ENCODE results near the gene CEP76.
A peak's percentile ranks its signal among the peaks of the same experiment; 100 is the strongest.
"Not testable (repeated sequence)": the region's sequence is repeated elsewhere in the genome, so short reads cannot be mapped to it uniquely, and the experiment has no call there.

CEP76 gene

DNA sequence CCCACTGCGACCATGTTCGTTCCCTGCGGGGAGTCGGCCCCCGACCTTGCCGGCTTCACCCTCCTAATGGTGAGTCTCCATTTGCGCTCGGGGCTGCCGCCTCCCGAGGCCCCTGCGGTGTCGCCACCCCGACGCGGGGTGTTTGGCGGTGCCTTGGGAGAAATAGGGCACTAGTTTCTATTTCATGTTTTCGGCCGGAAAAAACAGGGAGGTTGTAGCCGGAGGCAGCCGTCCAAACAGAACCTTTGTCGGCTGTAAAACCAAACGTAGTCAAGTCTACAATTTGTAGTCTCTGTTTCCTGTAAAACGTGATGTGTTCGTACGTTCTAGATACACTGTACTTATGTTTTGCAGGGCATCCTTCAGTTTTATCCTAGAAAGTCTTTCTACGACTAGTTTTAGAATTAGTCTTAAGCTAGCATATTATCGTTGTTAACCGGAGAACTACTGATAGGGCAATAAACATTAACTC lies 609 bp upstream of the CEP76 start:
- no peak for DNase-seq

DNA sequence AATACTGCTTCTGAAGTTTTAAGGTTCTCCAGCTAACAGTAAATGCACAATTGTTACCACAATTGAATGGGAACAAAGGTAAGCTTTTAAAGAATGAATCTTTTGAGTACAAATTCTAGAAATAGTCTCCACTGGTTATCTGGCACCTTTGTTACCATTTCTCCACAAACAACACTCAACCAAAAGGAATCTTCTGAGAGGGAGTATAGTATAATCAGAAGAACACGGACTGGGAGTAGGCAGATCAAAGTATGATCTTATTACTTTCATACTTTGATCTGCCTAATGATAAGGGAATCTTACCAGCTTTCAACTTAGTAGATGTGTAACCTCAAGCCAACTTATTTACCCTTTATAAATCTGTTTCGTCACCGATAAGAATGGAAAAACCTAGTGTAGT lies 1.4 kb downstream of the CEP76 start:
- DNase-seq = no peak

DNA sequence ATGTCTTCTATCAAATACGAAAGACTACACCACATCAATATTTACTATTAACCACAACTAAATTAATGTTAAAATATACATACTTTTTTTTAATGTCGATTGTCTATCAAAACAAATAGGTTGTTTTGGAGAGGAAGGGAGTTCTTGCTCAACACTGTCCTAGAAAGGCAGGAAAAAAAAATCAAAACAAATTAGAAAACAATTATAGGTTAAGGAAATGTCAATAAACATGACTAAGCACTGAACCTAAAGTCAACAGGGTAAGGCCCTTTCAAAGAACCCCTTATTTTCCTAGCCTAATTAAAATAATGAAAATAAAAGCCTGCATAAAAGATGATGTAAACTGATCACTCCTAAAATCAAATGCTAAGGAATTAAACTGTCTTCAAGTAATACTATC lies 2.8 kb downstream of the CEP76 start:
- no peak for DNase-seq

DNA sequence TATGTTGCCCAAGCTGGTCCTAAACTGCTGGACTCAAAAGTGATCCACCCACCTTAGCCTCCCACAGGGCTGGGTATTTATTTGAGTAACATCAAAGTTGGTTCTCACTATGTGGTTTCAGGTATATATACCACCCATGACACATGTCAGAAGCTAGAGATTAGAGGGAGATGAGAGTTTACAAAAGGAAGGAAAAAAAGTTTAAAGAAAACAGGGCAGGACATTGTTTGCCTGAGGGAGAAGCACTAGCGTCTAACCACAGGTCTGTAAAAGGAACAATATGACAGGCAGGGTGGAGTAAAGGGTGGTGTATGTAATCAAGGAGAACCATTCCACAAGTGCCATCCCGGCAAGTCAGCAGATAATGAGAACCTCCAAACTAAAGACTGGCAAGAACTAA lies 8.5 kb downstream of the CEP76 start:
- DNase-seq = no peak

DNA sequence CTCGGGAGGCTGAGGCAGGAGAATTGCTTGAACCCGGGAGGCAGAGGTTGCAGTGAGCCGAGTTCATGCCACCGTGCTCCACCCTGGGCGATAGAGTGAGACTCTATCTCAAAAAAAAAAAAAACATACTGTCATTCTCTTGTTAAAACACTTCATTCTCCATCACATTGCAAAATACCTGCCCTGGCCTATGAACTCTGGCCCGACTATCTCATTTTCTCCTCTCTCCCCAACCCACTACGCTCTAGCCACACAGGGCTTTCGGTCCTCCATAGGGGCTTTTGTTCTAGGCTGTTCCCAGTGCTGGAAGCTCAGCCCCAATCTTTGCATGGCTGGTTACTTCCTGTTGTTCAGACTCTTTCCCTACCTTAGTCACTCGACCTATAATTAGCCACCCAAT lies 10.3 kb downstream of the CEP76 start:
- no peak for DNase-seq

DNA sequence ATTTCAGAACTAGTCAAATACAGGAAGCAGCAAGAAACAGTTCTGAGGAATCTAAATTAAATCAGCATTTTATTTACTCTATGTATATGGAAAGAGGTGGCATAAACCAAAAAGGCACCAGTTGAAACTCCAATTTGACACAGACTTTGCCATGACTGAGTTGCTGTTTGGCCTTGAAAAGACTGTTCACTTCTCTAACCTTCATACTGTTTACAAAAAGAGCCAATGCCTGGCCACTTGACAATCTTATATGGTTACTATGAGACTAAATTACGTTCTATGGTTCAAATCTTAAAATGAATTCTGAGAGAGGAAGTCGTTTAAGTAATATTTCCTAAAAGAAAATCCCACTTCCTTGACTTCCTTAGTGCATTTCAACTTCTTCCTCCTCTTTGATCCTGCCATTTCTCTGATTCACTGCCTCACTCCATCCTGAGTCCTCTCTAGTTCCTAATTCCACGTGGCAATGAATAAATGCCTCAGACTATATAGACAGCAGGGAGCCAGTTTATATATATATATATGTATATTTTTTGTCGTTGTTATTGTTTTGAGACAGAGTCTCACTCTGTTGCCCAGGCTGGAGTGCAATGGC lies 13.2 kb downstream of the CEP76 start:
- no peak for DNase-seq

DNA sequence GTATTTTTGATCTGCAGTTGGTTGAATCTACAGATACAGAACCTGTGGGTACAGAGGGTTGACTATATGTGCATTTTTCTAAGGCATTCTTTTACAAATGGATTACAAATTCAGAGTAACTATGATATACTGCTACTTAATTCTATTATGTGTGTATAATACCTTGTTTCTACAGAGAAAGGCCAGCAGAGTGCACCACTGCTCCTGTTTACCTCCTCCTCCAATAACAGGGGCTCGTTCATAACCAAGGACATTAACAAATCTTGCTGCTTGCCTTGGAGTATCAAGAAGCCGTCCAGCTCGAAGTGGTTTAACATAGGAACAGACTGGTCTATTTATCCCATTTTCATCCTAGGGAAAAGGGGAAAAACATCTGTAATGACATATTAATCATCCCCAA lies 16.4 kb downstream of the CEP76 start:
- no peak for DNase-seq

DNA sequence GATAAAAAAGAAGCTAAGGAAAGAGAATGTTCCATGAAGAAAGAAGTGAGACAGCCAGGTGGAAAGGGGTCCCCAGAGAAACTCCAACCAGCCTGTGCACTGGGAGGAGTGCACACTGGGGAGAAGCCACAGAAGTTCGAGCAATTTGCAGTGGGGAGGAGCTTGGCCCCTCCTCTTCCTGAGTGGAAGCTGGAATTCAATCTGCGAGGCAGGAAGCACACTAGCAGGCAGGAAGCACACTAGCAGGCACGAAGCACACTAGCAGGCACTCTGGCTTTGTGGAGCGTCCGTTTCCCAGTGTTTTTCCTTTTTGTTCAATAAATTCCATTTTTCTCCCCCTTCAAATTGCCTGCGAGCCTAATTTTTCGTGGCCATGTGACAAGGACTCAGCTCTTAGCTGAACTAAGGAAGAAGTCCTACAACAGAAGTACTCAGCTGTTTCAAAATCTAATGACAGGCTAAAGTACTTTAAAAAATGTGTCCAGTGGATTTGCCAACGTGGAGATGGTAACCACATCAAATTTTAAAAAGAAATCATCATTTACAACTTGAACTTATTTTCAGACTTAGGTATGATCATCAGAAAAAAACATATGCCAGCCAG lies 23.2 kb downstream of the CEP76 start:
- no peak for DNase-seq

DNA sequence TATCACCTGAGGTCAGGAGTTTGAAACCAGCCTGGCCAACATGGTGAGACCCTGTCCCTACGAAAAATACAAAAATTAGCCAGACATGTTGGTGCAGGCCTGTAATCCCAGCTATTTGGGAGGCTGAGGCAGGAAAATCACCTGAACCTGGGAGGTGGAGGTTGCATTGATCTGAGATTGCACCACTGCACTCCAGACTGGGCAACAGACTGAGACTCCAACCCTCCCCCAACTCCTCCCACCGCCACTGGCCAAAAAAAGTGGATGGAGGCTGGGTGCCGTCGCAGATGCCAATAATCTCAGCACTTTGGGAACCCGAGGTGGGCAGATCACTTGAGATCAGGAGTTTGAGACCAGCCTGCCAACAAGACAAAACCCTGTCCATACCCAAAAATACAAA lies 34.5 kb downstream of the CEP76 start:
- DNase-seq = no peak

DNA sequence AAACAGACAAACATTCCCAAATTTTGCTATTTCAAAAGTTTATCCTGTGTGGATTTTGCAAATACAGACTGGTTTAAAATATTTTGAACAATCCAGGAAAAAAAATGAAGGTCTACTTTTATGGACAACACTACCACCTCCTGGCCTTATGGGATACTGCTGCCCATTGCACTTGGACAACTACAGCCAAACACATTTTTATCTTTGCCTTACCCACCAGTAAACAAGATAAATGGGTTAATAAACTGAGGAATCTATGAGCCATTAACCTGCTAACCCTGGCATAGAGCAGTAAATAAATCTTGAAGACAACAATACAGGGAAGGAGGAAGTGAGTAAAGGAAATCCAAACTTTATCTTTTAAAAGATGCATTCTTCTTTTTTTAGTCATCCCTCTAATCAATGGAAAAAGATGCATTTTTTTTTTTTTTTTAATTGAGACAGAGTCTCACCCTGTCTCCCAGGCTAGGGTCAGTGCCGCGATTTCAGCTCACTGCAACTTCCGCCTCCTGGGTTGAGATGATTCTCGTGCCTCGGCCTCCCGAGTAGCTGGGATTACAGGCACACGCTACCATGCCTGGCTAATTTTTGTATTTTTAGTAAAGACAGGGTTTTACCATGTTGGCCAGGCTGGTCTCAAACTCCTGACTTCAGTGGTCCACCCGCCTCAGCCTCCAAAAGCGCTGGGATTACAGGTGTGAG lies 42.5 kb downstream of the CEP76 start:
- peak; percentile 35 for DNase-seq

DNA sequence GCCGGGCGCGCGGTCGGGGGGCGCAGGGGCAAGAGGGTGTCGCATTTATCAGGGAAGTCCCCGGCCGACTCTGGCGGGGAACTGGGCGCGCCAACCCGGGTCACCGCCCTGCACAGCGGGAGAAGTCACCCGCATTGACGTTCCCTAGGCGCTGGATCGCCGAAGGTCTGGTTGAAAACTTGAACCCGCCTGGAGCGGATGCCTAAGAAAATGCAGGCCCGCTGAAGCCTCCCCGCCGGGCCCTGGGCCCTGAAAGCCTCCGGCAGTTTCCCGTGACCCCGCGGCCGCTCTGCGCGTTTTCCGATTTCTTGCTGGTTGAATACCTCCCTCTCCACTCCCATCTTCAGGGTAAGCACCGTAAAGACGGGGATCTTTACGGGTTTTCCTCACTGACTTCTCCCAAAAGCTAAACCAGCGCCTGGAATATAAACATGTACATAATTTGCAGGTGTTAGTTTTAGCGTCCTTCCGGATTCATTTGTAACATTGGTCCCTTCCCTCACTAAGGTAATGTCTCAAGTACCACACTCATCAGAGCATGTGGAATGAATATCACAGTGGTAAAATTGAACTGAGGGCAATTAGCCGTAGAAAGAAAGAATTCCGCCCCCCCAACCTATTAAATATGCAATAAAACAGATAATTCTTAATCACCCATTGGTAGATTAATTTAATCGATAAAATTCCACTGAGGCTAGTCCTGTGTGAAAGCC lies 43.9 kb downstream of the CEP76 start:
- DNase-seq = peak; percentile 40

DNA sequence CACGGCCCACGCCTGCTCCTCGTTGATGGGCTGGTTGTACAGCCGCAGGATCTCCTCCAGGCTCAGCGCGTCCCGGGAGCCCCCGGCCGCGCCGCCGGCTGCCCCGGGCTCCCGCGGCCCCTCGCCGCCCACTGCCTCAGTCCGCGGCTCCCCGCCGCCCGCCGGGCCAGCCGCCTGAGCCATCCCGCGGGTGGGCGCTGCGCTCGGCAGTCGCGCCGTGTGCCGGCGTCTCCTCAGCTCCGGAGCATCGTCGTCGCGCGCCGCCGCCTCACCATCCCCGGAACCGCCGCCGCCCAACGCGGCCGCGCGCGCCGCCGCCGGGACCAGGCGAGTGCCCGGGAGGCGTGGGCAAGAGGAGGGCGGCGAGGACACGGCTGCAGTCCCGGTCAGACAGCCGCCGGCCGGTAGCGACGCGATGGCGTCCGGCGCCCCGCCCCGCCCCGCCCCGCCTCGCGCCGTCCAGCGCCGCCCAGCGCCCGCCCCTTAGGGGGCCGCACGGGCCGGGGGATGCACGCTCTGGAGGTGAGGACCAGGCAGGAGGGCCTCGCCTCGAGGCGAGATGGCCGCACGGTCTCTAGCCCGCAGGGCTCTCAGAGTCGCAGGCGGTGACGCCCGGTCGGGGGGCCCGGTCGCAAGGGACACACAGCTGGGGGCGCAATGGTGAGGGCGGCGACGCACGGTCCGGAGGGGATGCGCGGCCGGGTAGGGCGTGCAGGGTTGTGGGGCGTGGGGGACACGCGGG lies 44.7 kb downstream of the CEP76 start, which contains the start of gene SPIRE1:
SPIRE1 (minus strand) TSS at position 424 of the 742 bp plus-strand sequence; CDS start at position 183, 241 bp downstream.
- peak; percentile 70 for DNase-seq

DNA sequence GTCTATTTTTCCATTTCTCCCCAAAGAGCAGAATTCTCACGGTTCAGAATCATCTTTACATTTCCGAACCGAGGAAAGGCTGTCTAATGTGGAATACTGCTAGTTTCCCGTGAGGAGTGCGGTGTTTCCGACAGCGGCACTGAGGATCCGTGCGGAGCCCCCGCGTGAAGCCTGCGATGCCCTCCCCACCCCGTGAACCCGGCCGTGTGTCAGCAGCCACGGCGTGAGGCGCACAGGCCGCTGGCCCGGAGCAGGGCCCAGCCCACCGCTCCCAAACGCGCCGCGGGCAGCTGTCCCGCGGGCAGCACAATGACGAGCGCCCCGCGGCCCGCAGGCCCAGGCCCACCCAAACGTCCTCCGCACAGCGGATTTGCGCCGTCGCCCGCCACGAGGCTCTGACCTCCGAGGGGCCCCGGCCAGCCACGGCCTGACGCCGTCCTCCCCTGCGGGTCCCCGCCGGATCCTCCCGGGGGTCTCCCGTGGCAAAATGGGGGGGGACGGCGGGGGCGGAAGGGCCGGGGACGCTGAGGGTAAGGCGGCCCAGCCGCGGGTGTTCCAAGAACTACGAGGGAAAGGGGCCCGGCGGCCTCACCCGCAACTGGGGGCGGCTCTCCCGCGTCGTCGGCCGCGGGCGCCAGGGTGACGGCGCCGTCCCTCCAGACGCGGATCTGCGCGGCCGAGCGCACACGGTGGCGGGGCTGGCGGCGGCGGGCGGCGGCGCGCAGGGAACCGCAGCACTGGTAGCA lies 45.4 kb downstream of the CEP76 start:
- DNase-seq = no peak

DNA sequence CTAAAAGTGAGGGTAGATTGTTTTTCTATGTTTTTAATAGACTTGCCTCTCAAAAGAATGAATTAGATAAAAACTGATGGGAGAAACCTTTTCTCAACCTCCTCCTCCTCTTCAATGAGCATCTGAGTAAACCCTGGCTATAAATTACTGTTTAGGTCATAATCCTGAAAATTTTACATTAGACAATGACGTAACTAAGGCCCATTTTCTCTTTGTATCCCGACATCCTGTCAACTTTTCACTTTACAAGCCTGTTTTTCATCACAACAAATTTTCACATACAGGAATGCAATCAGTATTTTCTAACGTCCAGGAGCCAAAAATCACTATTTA lies 46.0 kb downstream of the CEP76 start:
- no peak for DNase-seq

DNA sequence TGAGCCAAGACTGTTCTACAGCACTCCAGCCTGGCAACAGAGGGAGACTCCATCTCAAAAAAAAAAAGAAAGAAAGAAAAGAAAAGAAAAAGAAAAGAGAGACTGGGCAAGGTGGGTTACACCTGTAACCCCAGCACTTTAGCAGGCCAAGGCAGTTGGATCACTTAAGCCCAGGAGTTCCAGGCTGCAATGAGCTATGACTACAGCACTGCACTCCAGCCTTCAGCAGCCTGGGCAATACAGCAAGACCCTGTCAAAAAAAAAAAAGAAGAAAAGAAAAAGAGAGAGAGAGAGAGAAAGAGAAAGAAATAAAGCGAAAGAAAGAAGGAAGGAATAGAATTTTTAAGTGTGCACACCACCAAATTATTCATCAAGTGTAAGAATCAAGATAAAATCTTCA lies 47.6 kb downstream of the CEP76 start:
- DNase-seq = no peak

DNA sequence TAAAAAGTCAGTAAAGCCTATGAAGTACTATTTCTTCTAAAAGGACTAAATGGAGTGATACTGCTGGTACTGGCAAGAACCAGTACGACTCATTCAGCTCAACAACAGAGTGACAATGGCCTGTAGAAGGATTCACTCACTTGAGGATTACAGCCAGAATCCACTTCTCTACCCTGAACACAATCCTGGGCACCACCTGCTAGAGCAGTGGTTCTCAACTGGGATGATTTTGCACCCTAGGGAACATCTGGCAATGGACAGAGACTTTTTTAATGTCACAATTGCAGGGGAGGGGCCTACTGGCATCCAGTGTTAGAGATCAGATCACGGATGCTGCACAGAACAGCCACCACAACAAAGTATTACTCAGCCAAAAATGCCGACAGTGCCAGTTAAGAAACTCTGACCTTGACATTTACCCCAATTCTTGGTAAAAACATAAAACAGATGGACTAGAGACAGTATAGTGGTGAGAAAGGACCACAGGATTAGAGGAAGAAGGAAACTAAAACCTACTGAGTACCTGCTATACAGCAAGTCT lies 49.6 kb downstream of the CEP76 start:
- DNase-seq = no peak

DNA sequence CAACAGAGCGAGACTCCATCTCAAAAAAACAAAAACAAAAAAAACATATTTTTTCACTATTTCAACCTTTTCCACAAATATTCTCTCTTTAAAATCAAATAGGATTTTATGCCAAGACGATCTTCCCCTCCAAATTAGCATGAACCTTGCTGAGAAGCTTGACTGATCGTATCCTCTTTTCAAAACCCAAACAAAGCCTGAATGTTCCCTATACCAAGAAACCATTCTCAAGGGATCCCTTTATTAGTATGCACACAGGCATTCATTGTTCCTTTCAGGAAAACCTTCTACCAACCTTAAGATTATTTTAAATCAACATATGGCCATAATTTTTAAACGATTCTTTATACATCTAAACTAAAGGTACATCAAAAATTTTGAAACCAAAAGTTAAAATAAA lies 50.9 kb downstream of the CEP76 start:
- no peak for DNase-seq

DNA sequence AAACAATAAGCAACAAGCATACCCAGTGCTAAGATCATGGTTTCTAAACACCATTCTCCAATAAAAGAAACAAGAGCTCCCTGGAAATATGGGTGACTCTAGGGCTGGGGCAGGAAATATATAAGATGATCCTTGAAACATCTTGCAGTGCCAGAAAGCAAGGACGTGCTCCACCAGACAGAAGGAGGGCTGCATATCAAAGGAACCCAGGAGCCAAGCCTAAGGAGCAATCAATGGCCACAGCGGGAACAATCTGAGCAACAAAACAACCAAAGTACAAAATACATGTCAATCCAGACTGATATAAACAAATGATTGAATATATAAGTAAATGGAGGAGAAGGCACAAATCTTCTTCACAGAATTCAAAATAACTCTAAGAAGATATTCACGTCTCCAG lies 54.8 kb downstream of the CEP76 start:
- no peak for DNase-seq

DNA sequence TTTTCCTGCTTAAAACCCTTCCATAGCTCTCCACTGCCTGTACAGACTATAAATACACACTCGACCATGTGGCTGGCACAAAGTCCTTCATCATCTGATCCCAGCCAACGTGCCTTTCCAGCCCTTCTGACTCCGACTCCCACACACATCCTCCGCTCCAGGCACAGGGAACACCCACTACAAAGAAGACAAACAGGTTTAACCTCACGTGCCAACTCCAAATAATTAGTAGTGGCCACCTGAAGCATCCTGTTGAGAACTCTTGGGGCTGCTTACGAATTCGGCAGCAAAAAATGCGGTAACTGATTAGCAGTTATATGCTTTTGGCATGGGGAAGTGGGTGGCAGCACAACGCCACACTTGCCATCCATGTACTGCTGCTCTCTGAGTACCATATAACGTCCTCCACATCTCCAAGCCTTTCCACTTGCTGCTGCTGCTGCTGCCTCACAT lies 56.7 kb downstream of the CEP76 start:
- peak; percentile 58 for DNase-seq

DNA sequence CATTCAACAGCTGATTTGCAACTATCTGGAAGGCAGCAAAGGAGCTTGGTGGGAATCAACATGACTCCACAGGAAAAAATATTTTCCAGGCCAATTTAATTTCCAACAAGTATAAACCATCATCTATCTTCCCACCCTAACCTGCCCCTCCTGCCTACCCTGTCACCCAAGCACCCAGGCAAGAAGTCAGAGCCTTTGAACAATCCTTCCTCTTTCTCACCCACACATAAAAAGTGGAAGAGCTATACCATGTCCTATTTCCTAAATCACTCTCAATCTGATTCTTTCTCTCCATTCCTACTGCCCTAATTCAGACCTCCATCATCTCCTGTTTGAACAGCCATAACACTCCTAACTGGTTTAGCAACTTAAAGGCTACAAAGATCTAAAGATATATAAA lies 57.3 kb downstream of the CEP76 start:
- no peak for DNase-seq

DNA sequence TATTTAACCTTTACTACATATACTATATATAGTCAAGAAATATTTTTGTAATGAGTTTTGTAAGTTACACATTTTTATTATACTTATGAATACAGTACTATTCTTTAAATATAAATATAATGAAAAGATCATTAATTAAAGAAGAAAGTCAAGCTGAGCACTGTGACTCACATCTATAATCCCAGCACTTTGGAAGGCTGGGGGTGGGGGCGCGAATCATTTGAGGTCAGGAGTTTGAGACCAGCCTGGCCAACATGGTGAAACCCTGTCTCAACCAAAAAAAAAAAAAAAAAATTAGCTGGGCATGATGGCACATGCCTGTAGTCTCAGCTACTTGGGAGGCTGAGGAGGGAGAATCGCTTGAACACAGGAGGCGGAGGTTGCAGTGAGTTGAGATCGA lies 58.8 kb downstream of the CEP76 start:
- not testable (repeated sequence) for DNase-seq

DNA sequence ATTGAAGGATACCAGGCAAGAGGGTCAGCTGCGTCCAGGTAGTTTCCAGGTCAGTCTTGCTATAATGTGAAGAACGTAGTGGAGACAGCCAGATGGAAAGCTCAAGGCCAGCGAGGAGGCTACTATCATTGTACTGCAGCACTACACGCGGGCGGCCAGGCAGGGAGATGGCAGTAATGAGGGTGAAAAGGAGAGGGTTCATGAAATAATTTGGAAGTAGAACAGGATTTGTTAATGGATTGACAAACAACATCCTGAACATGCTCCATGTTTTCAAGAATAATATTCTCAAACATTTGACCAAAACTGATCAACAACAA lies 61.7 kb downstream of the CEP76 start:
- no peak for DNase-seq
